Ectodermal cell (in vitro differentiated cells): ENCODE data around the gene TTYH1.

Experiments
- H3K27ac ChIP-seq: 2 replicates; pipeline ENCODE4 v1.7.0; 2013; ENCODE audit warnings: mild to moderate bottlenecking, low read depth, low read length; ENCODE audit not compliant: insufficient read depth, poor library complexity, severe bottlenecking
- H3K27me3 ChIP-seq: 2 replicates; pipeline ENCODE4 v1.7.0; 2013; ENCODE audit warnings: mild to moderate bottlenecking, low read length; ENCODE audit not compliant: insufficient read depth, control insufficient read depth, poor library complexity, severe bottlenecking
- H3K36me3 ChIP-seq: one replicate; pipeline ENCODE4 v1.7.0; 2013; ENCODE audit warnings: low read length; ENCODE audit not compliant: control insufficient read depth, insufficient read depth
- H3K4me1 ChIP-seq: one replicate; pipeline ENCODE4 v1.7.0; 2013; ENCODE audit warnings: low read length; ENCODE audit not compliant: control insufficient read depth, insufficient read depth
- H3K4me3 ChIP-seq: 2 replicates; pipeline ENCODE4 v1.7.0; 2013; ENCODE audit warnings: low read depth, low read length, control low read depth; ENCODE audit not compliant: insufficient read depth
- H3K9me3 ChIP-seq: 2 replicates; pipeline ENCODE4 v1.7.0; 2013; ENCODE audit warnings: mild to moderate bottlenecking, low read length, moderate library complexity; ENCODE audit not compliant: control insufficient read depth
- WGBS, 2 experiments: methylation state at CpG; one replicate each; pipeline ENCODE4 v1.1.7; 2013; ENCODE audit warnings: missing lambda C conversion rate in 2 of 2; 5-methylcytosine and 5-hydroxymethylcytosine counted together

Gene TTYH1

GRCh38 chr19:54422136-54422535, 6.9 kb downstream of the TTYH1 start:
- H3K36me3 ChIP-seq, result peaks cover 37% of the 10 kb centered on the region
- 72 to 75% methylated on average over 20 of the region's 20 CpGs for WGBS, 2 experiments
- no peak overlapping the region for H3K4me3 ChIP-seq
- H3K9me3 ChIP-seq, result no peaks in the 10 kb centered on the region
- no peak overlapping the region for H3K27ac ChIP-seq
- peaks cover 44% of the 10 kb centered on the region for H3K4me1 ChIP-seq
- no peaks in the 10 kb centered on the region for H3K27me3 ChIP-seq

- peaks cover 35% of the 10 kb centered on the region for H3K36me3 ChIP-seq
- 96 to 97% methylated on average over 14 of the region's 14 CpGs for WGBS, 2 experiments
Observed at GRCh38 chr19:54424201-54424600, 8.9 kb downstream of the TTYH1 start.

DNA sequence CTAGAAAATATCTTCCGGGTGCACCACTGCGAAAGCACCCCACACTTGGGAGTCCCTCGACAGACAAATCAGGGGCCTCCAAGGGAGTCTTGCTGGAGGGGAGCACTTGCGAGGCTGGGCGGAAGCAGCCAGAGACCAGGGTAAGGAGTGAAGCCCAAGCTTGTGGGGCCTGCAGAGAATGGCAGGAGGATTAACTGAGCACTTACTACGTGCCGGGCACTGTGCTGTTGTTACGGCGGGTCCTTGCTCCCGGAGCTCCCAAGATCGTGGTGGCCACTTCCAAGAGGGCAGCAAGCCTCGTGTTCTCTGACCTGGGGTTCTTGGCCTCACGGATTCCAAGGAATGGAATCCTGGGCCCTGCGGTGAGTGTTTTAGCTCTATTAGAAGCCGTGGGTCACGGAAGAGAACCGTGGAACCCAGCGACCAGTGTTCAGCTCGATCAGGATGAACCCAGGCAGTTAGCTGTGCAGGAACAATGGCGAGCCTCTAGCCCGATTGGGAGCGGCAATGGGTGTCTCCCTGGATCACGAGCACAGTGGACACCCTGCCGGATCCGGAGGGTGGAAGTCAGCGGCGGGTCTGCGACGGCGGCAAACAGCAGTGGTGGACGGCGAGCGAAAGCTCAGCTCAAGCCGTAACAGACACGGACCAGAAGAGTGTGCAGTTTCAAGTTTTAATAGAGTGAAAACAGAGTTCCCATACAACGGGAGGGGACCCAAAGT, 9.6 kb downstream of the TTYH1 start:
- H3K9me3 ChIP-seq, result no peaks in the 10 kb centered on the region
- no peak overlapping the region for H3K27ac ChIP-seq
- H3K27me3 ChIP-seq, result no peaks in the 10 kb centered on the region
- H3K36me3 ChIP-seq, result peaks cover 35% of the 10 kb centered on the region
- H3K4me3 ChIP-seq, result no peak overlapping the region
- H3K4me1 ChIP-seq, result peaks cover 29% of the 10 kb centered on the region
- 95 to 96% methylated on average over 36 of the region's 36 CpGs for WGBS, 2 experiments

More at GRCh38 chr19:54424201-54424600, 8.9 kb downstream of the TTYH1 start:
- Histone ChIP-seq H3K4me3 (no peak overlapping the region), H3K27me3 (no peaks in the 10 kb centered on the region), H3K4me1 (peaks cover 26% of the 10 kb centered on the region), H3K27ac (no peak overlapping the region), H3K9me3 (no peaks in the 10 kb centered on the region)

GRCh38 chr19:54425382-54425723, 10.1 kb downstream of the TTYH1 start:
- WGBS, 2 experiments, result 96 to 99% methylated on average over 5 of the region's 5 CpGs
- Histone ChIP-seq H3K4me3 (no peak overlapping the region), H3K27me3 (no peaks in the 10 kb centered on the region), H3K4me1 (peaks cover 27% of the 10 kb centered on the region), H3K9me3 (no peaks in the 10 kb centered on the region), H3K36me3 (peaks cover 35% of the 10 kb centered on the region), H3K27ac (no peak overlapping the region)

GRCh38 chr19:54426291-54426931, 11.1 kb downstream of the TTYH1 start:
- WGBS, 2 experiments, result 80 to 81% methylated on average over 17 of the region's 17 CpGs
- Histone ChIP-seq H3K27ac (no peak overlapping the region), H3K4me3 (no peak overlapping the region), H3K4me1 (peaks cover 21% of the 10 kb centered on the region), H3K36me3 (peaks cover 35% of the 10 kb centered on the region), H3K9me3 (no peaks in the 10 kb centered on the region), H3K27me3 (no peaks in the 10 kb centered on the region)

DNA sequence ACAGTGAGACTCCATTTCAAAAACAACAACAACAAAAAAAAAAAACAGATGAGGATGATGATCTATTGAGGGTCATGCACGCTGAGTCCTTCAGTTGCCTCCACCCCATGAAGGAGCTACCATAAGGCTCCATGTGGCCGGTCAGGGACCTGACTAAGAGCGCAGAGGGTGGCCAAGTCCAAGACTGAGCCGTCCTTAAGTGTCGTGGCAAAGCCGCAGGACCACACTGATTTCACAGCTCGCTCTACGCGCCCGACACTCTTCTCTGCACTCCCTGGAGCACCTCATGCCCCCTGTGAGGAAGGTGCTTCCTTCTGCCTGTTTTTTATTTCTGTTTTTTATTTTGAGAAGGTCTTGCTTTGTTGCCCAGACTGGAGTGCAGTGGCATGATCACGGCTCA, 12.3 kb downstream of the TTYH1 start:
- whole genome bisulfite sequencing, 2 experiments, result 95 to 96% methylated on average over 11 of the region's 11 CpGs
- peaks cover 32% of the 10 kb centered on the region for H3K36me3 ChIP-seq

GRCh38 chr19:54428323-54429175, 13.3 kb downstream of the TTYH1 start:
- no peak overlapping the region for H3K27ac ChIP-seq

More for the DNA sequence above, 12.3 kb downstream of the TTYH1 start:
- Histone ChIP-seq H3K4me3 (no peak overlapping the region), H3K9me3 (no peaks in the 10 kb centered on the region), H3K27ac (no peak overlapping the region), H3K27me3 (no peaks in the 10 kb centered on the region), H3K4me1 (peaks cover 11% of the 10 kb centered on the region)

DNA sequence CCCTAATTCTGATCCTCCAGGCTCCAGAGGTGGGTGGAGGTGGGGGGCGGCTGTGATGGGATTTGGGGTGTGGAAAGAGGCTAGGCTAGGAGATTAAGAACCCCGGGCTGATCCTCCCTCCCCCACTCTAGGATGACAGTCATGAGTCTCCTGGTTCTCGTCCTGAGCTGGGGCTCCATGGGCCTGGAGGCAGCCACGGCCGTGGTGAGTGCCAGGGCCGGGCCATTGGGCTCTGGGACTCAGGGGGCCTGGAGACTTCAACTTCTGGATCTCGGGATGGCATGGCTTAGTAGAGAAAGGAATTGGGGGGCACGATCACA, 13.9 kb downstream of the TTYH1 start:
- Histone ChIP-seq H3K4me3 (no peak overlapping the region), H3K9me3 (no peaks in the 10 kb centered on the region), H3K27me3 (no peaks in the 10 kb centered on the region), H3K4me1 (peaks cover 14% of the 10 kb centered on the region), H3K36me3 (peaks cover 19% of the 10 kb centered on the region), H3K27ac (no peak overlapping the region)
- 89 to 93% methylated on average over 8 of the region's 8 CpGs for WGBS, 2 experiments

More at GRCh38 chr19:54428323-54429175, 13.3 kb downstream of the TTYH1 start:
- Histone ChIP-seq H3K9me3 (no peaks in the 10 kb centered on the region), H3K4me3 (no peak overlapping the region), H3K36me3 (peaks cover 25% of the 10 kb centered on the region), H3K27me3 (no peaks in the 10 kb centered on the region), H3K4me1 (peaks cover 11% of the 10 kb centered on the region)
- 95 to 96% methylated on average over 11 of the region's 11 CpGs for WGBS, 2 experiments

GRCh38 chr19:54429545-54430227, 14.4 kb downstream of the TTYH1 start:
- no peaks in the 10 kb centered on the region for H3K9me3 ChIP-seq
- H3K27ac ChIP-seq, result no peak overlapping the region
- H3K36me3 ChIP-seq, result peaks cover 14% of the 10 kb centered on the region
- H3K27me3 ChIP-seq, result no peaks in the 10 kb centered on the region
- H3K4me1 ChIP-seq, result peaks cover 14% of the 10 kb centered on the region
- WGBS, 2 experiments, result 82 to 83% methylated on average over 13 of the region's 13 CpGs
- H3K4me3 ChIP-seq, result no peak overlapping the region
